Liver (tissue), 9 donors: ENCODE results near the gene CAGE1. TPM values are rescaled to one million over a fixed set of nuclear protein-coding genes. Genes with fewer than 3 reads are reported as not detected.

Source experiments
- DNase-seq: peaks from one replicate; pipeline ENCODE4 v3.0.0-alpha.2; 2017; ENCODE audit warnings: low spot score
- H3K27ac ChIP-seq, 2 donors: one replicate each; pipeline ENCODE4 v1.7.0; 2013; ENCODE audit warnings: inconsistent platforms in 2 of 2, low read length in 2 of 2, control low read depth in 1 of 2, low read depth in 1 of 2, mild to moderate bottlenecking in 1 of 2
- H3K27me3 ChIP-seq, 4 donors: one replicate each; pipeline versions ENCODE4 v1.6.1 to v1.7.0; 2013; ENCODE audit warnings: low read length in 3 of 4, inconsistent platforms in 1 of 4, mild to moderate bottlenecking in 1 of 4, moderate library complexity in 1 of 4; ENCODE audit not compliant: control insufficient read depth in 4 of 4, insufficient read depth in 4 of 4
- H3K36me3 ChIP-seq, 4 donors: one replicate each; pipeline versions ENCODE4 v1.6.1 to v1.7.0; 2013; ENCODE audit warnings: low read length in 3 of 4, mild to moderate bottlenecking in 3 of 4, low read depth in 1 of 4, moderate library complexity in 1 of 4; ENCODE audit not compliant: control insufficient read depth in 4 of 4, insufficient read depth in 3 of 4
- H3K4me1 ChIP-seq, 4 donors: one replicate each; pipeline versions ENCODE4 v1.6.1 to v1.7.0; 2013; ENCODE audit warnings: low read length in 3 of 4, mild to moderate bottlenecking in 3 of 4, moderate library complexity in 1 of 4; ENCODE audit not compliant: control insufficient read depth in 4 of 4, insufficient read depth in 4 of 4
- H3K4me3 ChIP-seq, 3 donors: one replicate each; pipeline versions ENCODE4 v1.6.1 to v1.7.0; 2013; ENCODE audit warnings: low read length in 3 of 3, control low read depth in 1 of 3, low read depth in 1 of 3, mild to moderate bottlenecking in 1 of 3
- H3K9ac ChIP-seq, 2 donors: one replicate each; pipeline ENCODE4 v1.7.0; 2013; ENCODE audit warnings: low read length in 2 of 2, mild to moderate bottlenecking in 2 of 2, moderate library complexity in 2 of 2, control low read depth in 1 of 2, low read depth in 1 of 2
- H3K9me3 ChIP-seq, 4 donors: one replicate each; pipeline versions ENCODE4 v1.6.1 to v1.7.0; 2013; ENCODE audit warnings: low read length in 3 of 4; ENCODE audit not compliant: control insufficient read depth in 4 of 4
- EGR1 ChIP-seq, 2 donors: IDR thresholded peaks; 2 replicates each; pipeline ENCODE4 v1.6.1; 2016 to 2018; ENCODE audit warnings: antibody characterized with exemption in 2 of 2, low read depth in 2 of 2
- FOXA1 ChIP-seq: IDR thresholded peaks from 2 replicates; pipeline ENCODE4 v1.6.1; 2016; ENCODE audit warnings: antibody characterized with exemption
- FOXA2 ChIP-seq: IDR thresholded peaks from 2 replicates; pipeline ENCODE4 v1.6.1; 2016; ENCODE audit warnings: antibody characterized with exemption
- GABPA ChIP-seq, 2 donors: IDR thresholded peaks in 1 of 2; conservative IDR thresholded peaks in 1 of 2; 2 replicates each; pipeline ENCODE4 v1.6.1; 2016; ENCODE audit warnings: antibody characterized with exemption in 2 of 2, mild to moderate bottlenecking in 1 of 2, moderate library complexity in 1 of 2
- HNF4A ChIP-seq, 2 donors: conservative IDR thresholded peaks; 2 replicates each; pipeline ENCODE4 v1.6.1; 2016; ENCODE audit warnings: antibody characterized with exemption in 2 of 2, mild to moderate bottlenecking in 2 of 2
- NR2F2 ChIP-seq: IDR thresholded peaks from 2 replicates; pipeline ENCODE4 v1.6.1; 2016; ENCODE audit warnings: antibody characterized with exemption
- RAD21 ChIP-seq, 2 donors: IDR thresholded peaks; 2 replicates each; pipeline ENCODE4 v1.6.1; 2016; ENCODE audit warnings: antibody characterized with exemption in 2 of 2, mild to moderate bottlenecking in 2 of 2
- SP1 ChIP-seq: IDR thresholded peaks from 2 replicates; pipeline ENCODE4 v1.6.1; 2018; ENCODE audit warnings: antibody characterized with exemption, mild to moderate bottlenecking
- TAF1 ChIP-seq: conservative IDR thresholded peaks from 2 replicates; pipeline ENCODE4 v1.6.1; 2016; ENCODE audit warnings: antibody characterized with exemption, mild to moderate bottlenecking
- YY1 ChIP-seq: IDR thresholded peaks from 2 replicates; pipeline ENCODE4 v1.6.1; 2016; ENCODE audit warnings: antibody characterized with exemption, mild to moderate bottlenecking
- WGBS: extraction: QIAGEN DNeasy Blood & Tissue Kit; methylation state at CpG from one replicate; pipeline ENCODE4 v1.1.7; 2013; 5-methylcytosine and 5-hydroxymethylcytosine counted together
- polyA plus RNA-seq, 2 donors: library from polyadenylated mRNA; stranded (reverse) in 1 of 2; unstranded in 1 of 2; fragments of 200-250 nt in 1 of 2; fragments of >200 nt in 1 of 2; fragmentation: Nextera tagmentation in 1 of 2; extraction: Ambion mirVana in 1 of 2; gene quantifications; one replicate each; pipeline versions ENCODE4 v1.2.1 to v1.2.3, GENCODE V29; 2013 to 2015
- total RNA-seq, 2 donors: library from RNA; depleted of rRNA; stranded (reverse); fragments of >200 nt; gene quantifications; one replicate each; pipeline ENCODE4 v1.2.3, GENCODE V29; 2014
- TF ChIP-seq, protein P1 (sequence below): IDR thresholded peaks from 2 replicates; pipeline ENCODE4 v1.6.1; 2016; ENCODE audit warnings: antibody characterized with exemption, mild to moderate bottlenecking
- TF ChIP-seq, protein P2 (sequence below): fragments of 150-350 bp; IDR thresholded peaks from 2 replicates; pipeline ENCODE4 v1.5.1; 2017; ENCODE audit warnings: improper control_type of control experiment, low read depth, low read length; ENCODE audit not compliant: missing input control
- TF ChIP-seq, protein P3 (sequence below): IDR thresholded peaks from 2 replicates; pipeline ENCODE4 v1.6.1; 2016; ENCODE audit warnings: antibody characterized with exemption
- TF ChIP-seq, protein P4 (sequence below): IDR thresholded peaks from 2 replicates; pipeline ENCODE4 v1.6.1; 2016; ENCODE audit warnings: antibody characterized with exemption
- TF ChIP-seq, protein P5 (sequence below): IDR thresholded peaks from 2 replicates; pipeline ENCODE4 v1.6.1; 2016; ENCODE audit warnings: antibody characterized with exemption
- donor health status: healthy.
- donor health status: healthy.
- donor health status: healthy.
- donor health status: healthy.
- donor health status: healthy.

The CAGE1 gene
- total and polyA plus RNA-seq, 4 donors, result 0.08 TPM; not detected in 3

DNA sequence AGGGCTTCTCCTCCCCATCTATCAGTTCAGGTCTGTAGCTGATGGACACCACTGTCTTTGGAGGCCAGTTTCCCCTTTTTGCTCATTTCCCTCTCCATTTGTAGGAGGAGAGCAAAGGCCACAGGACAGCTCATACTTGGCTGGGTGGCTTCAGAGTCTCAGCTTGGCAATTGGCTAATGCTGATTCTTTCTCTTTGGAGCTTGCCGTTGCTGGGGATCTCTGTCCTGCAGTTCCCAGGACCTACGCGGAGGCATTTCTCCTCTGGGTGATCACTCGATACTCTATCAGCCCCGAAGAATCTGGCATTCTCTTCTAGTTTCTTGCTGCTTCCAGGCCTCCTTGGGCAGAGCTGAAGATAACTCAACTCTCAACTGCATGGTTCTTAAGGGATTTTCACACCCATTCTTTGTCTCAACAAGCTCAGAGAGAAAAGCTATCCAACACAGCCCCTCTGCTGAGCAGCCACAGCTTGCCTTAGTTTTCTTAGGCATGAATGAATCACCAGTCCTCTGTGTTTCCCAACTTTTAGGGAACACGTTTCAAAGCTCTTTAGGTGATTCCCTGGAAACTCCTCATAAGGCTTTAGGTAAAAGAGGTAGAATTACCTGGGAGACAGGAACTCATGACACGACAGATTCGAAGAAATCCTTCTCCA is 57.3 kb downstream of the CAGE1 start (continued):
- TF ChIP-seq, protein P1, sequence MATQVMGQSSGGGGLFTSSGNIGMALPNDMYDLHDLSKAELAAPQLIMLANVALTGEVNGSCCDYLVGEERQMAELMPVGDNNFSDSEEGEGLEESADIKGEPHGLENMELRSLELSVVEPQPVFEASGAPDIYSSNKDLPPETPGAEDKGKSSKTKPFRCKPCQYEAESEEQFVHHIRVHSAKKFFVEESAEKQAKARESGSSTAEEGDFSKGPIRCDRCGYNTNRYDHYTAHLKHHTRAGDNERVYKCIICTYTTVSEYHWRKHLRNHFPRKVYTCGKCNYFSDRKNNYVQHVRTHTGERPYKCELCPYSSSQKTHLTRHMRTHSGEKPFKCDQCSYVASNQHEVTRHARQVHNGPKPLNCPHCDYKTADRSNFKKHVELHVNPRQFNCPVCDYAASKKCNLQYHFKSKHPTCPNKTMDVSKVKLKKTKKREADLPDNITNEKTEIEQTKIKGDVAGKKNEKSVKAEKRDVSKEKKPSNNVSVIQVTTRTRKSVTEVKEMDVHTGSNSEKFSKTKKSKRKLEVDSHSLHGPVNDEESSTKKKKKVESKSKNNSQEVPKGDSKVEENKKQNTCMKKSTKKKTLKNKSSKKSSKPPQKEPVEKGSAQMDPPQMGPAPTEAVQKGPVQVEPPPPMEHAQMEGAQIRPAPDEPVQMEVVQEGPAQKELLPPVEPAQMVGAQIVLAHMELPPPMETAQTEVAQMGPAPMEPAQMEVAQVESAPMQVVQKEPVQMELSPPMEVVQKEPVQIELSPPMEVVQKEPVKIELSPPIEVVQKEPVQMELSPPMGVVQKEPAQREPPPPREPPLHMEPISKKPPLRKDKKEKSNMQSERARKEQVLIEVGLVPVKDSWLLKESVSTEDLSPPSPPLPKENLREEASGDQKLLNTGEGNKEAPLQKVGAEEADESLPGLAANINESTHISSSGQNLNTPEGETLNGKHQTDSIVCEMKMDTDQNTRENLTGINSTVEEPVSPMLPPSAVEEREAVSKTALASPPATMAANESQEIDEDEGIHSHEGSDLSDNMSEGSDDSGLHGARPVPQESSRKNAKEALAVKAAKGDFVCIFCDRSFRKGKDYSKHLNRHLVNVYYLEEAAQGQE, result no peak
- TF ChIP-seq YY1, result no peak
- TF ChIP-seq HNF4A (conservative IDR thresholded peaks at IDR 0.05), result no peak
- no peak for TF ChIP-seq FOXA2
- no peak for TF ChIP-seq FOXA1
- TF ChIP-seq SP1, result no peak
- no peak for TF ChIP-seq GABPA (IDR thresholded peaks at IDR 0.05 in 1 of 2, conservative IDR thresholded peaks at IDR 0.05 in 1 of 2)
- TF ChIP-seq EGR1 (IDR thresholded peaks at IDR 0.05; ENCODE audit: low read depth in 2 of 2), result no peak

DNA sequence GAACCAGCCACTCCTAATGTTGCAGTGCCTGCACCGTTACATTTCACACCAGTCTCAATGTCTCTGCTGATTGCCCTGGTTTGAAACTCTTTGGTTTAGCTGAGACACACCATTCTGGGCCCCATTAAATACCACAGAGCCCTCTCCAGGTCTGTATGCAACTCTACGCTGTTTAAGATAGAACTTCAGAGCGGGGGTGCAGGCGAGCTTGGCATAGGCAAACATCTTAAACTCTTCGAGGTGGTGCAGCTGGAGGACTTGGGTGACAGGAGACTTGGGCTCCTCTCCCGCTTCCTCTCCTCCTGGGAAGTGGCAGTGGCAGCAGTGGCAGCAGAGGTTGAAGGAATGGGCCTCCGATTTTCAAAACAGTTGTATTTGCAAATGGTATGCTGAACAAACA is 58.1 kb downstream of the CAGE1 start:
- WGBS, result 92% methylated on average over 7 of the region's 7 CpGs
- H3K36me3 ChIP-seq, result no peaks in the 10 kb centered on the region
- no peak overlapping the region for H3K9ac ChIP-seq
- H3K9me3 ChIP-seq, result no peaks in the 10 kb centered on the region
- H3K4me3 ChIP-seq, result no peak overlapping the region
- no peaks in the 10 kb centered on the region for H3K4me1 ChIP-seq
- H3K27ac ChIP-seq, result no peak overlapping the region
- no peak for DNase-seq
- no peaks in the 10 kb centered on the region for H3K27me3 ChIP-seq
- TF ChIP-seq EGR1 (IDR thresholded peaks at IDR 0.05; ENCODE audit: low read depth in 2 of 2) (no peak), SP1 (no peak), NR2F2 (no peak), RAD21 (IDR thresholded peaks at IDR 0.05) (no peak), YY1 (no peak), TAF1 (no peak), HNF4A (conservative IDR thresholded peaks at IDR 0.05) (no peak), FOXA1 (no peak), GABPA (IDR thresholded peaks at IDR 0.05 in 1 of 2, conservative IDR thresholded peaks at IDR 0.05 in 1 of 2) (no peak)
- TF ChIP-seq, protein P2, sequence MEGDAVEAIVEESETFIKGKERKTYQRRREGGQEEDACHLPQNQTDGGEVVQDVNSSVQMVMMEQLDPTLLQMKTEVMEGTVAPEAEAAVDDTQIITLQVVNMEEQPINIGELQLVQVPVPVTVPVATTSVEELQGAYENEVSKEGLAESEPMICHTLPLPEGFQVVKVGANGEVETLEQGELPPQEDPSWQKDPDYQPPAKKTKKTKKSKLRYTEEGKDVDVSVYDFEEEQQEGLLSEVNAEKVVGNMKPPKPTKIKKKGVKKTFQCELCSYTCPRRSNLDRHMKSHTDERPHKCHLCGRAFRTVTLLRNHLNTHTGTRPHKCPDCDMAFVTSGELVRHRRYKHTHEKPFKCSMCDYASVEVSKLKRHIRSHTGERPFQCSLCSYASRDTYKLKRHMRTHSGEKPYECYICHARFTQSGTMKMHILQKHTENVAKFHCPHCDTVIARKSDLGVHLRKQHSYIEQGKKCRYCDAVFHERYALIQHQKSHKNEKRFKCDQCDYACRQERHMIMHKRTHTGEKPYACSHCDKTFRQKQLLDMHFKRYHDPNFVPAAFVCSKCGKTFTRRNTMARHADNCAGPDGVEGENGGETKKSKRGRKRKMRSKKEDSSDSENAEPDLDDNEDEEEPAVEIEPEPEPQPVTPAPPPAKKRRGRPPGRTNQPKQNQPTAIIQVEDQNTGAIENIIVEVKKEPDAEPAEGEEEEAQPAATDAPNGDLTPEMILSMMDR, result no peak
- TF ChIP-seq, protein P3, sequence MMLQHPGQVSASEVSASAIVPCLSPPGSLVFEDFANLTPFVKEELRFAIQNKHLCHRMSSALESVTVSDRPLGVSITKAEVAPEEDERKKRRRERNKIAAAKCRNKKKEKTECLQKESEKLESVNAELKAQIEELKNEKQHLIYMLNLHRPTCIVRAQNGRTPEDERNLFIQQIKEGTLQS, result no peak
- TF ChIP-seq, protein P4, sequence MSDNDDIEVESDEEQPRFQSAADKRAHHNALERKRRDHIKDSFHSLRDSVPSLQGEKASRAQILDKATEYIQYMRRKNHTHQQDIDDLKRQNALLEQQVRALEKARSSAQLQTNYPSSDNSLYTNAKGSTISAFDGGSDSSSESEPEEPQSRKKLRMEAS, result no peak
- TF ChIP-seq, protein P5, sequence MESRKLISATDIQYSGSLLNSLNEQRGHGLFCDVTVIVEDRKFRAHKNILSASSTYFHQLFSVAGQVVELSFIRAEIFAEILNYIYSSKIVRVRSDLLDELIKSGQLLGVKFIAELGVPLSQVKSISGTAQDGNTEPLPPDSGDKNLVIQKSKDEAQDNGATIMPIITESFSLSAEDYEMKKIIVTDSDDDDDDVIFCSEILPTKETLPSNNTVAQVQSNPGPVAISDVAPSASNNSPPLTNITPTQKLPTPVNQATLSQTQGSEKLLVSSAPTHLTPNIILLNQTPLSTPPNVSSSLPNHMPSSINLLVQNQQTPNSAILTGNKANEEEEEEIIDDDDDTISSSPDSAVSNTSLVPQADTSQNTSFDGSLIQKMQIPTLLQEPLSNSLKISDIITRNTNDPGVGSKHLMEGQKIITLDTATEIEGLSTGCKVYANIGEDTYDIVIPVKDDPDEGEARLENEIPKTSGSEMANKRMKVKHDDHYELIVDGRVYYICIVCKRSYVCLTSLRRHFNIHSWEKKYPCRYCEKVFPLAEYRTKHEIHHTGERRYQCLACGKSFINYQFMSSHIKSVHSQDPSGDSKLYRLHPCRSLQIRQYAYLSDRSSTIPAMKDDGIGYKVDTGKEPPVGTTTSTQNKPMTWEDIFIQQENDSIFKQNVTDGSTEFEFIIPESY, result no peak
